Stimulated activated CD4-positive, alpha-beta T cell treated with anti-CD3 and anti-CD28 coated beads, Interleukin-15, amount 100 ng/mL, for 48 hours (primary cell): ENCODE data around the gene KRTAP22-2.

ENCODE experiments used
- DNase-seq, 2 donors: peaks; one replicate each; pipeline ENCODE4 v3.0.0-alpha.2; 2020; ENCODE audit warnings: low read depth in 2 of 2

KRTAP22-2 gene

GRCh38 chr21:30563072-30563471, 27.1 kb downstream of the KRTAP22-2 start:
- no peak for DNase-seq

GRCh38 chr21:30561957-30562356, 28.2 kb downstream of the KRTAP22-2 start:
- DNase-seq: no peak

- no peak for DNase-seq
Observed at GRCh38 chr21:30561264-30561895, 28.8 kb downstream of the KRTAP22-2 start, which contains the start of gene KRTAP19-7. Gene KRTAP19-7 (minus strand): TSS chr21:30561314. CDS start chr21:30561289, 25 bp downstream.

GRCh38 chr21:30555095-30555494, 35.1 kb downstream of the KRTAP22-2 start:
- DNase-seq: no peak

- no peak for DNase-seq
Observed at GRCh38 chr21:30552782-30553181, 37.4 kb downstream of the KRTAP22-2 start.

GRCh38 chr21:30541764-30542163, 48.4 kb downstream of the KRTAP22-2 start, which contains the start of gene KRTAP19-6:
Gene KRTAP19-6 (minus strand): TSS chr21:30541864. CDS start chr21:30541833, 31 bp downstream.
- DNase-seq: no peak
